Transverse colon (tissue), 4 donors: Measurements from ENCODE around the gene NT5C3B. TPM values are rescaled to one million over a fixed set of nuclear protein-coding genes. Genes with fewer than 3 reads are reported as not detected.

Source experiments
- DNase-seq: peaks from one replicate; pipeline ENCODE4 v3.0.0-alpha.2; 2019
- H3K27ac ChIP-seq, 4 donors: fragments of 200-600 bp; sonication (generic); 2 replicates each; pipeline ENCODE4 v1.5.1; 2016 to 2018; ENCODE audit warnings: inconsistent platforms in 4 of 4
- H3K27me3 ChIP-seq: fragments of 200-600 bp; sonication (generic); 2 replicates; pipeline ENCODE4 v1.5.1; 2017; ENCODE audit warnings: inconsistent platforms
- H3K36me3 ChIP-seq, 4 donors: fragments of 200-600 bp; sonication (generic); 2 replicates each; pipeline ENCODE4 v1.5.1; 2017 to 2019; ENCODE audit warnings: inconsistent platforms in 4 of 4
- H3K4me1 ChIP-seq, 4 donors: fragments of 200-600 bp; sonication (generic); 2 replicates each; pipeline ENCODE4 v1.5.1; 2017 to 2020; ENCODE audit warnings: inconsistent platforms in 4 of 4
- H3K4me3 ChIP-seq, 4 donors: fragments of 200-600 bp; sonication (generic); 1 replicate in 1 of 4; 2 replicates in 3 of 4; pipeline versions ENCODE4 v1.5.1 to v1.6.1; 2017 to 2019; ENCODE audit warnings: inconsistent platforms in 4 of 4
- H3K9me3 ChIP-seq, 2 donors: fragments of 200-600 bp; sonication (generic); 2 replicates each; pipeline ENCODE4 v1.5.1; 2017 to 2019; ENCODE audit warnings: inconsistent platforms in 2 of 2
- EP300 ChIP-seq: sonication (generic); formaldehyde crosslinking; IDR thresholded peaks from one replicate; pipeline ENCODE4 v1.6.1; 2017; ENCODE audit warnings: antibody characterized with exemption, low read depth
- POLR2A ChIP-seq: fragments of 450-650 bp; IDR thresholded peaks from one replicate; pipeline ENCODE4 v1.6.1; 2016; ENCODE audit warnings: antibody characterized with exemption, mild to moderate bottlenecking, moderate library complexity
- POLR2AphosphoS5 ChIP-seq, 3 donors: sonication (generic); formaldehyde crosslinking; IDR thresholded peaks; one replicate each; pipeline ENCODE4 v1.6.1; 2016; ENCODE audit warnings: antibody characterized with exemption in 3 of 3
- WGBS, 2 donors: methylation state at CpG; one replicate each; pipeline ENCODE4 v1.1.5; 2018; ENCODE audit warnings: low coverage in 1 of 2; 5-methylcytosine and 5-hydroxymethylcytosine counted together
- in situ Hi-C, 4 donors: fragments of 200-750 bp; cut with MboI; loops; one replicate each; pipeline versions ENCODE4 v1.15.0 to v1.15.1; 2017; ENCODE audit warnings: low sequenced_read_pairs in 3 of 4, low pct_ligation_motif_present in 1 of 4, low pct_unique_long_range_greater_than_20kb in 1 of 4
- intact Hi-C: fragments of 100-400 bp; cut with DNase I; formaldehyde crosslinking; loops from one replicate; pipeline ENCODE4 v1.15.1; 2023; ENCODE audit warnings: low total_unique reads
- total RNA-seq, 4 donors: library from RNA; depleted of rRNA; stranded (reverse); fragments of >200 nt; gene quantifications; one replicate each; pipeline ENCODE4 v1.1.0, GENCODE V29; 2016
- TF ChIP-seq, protein P1 (sequence below), 5 experiments: fragments of 200-600 bp in 3 of 5; fragments of 450-650 bp in 2 of 5; sonication (generic) in 3 of 5; IDR thresholded peaks; 1 replicate in 2 of 5; 2 replicates in 3 of 5; pipeline ENCODE4 v1.5.1; 2016 to 2017; ENCODE audit warnings: antibody characterized with exemption in 5 of 5, inconsistent platforms in 3 of 5, mild to moderate bottlenecking in 2 of 5, moderate library complexity in 1 of 5

The NT5C3B gene
- total RNA-seq, 4 donors from 2014 or later, result 10.0 to 30.8 (median 24.6) TPM

DNA sequence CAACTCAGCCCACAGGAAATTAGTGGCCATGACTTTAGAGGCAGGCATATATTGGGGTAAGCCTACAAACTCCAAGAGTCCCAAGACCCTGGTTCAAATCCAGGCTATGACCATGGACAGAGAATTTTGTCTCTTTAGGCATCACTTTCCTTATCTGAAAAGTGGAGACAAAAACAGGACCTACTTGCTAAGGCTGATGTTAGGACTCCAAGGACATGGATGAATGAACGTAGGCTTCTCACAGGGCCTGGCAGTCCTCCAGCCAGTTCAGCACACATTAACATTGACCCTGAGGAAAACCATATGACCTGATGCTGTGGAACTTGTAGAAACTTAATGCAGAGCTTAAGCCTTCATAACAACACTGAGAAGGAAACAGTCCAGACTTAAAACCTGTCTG, 21.8 kb downstream of the NT5C3B start:
- no peaks in the 10 kb centered on the region for H3K9me3 ChIP-seq
- H3K27ac ChIP-seq, result no peak overlapping the region
- intact Hi-C loops (no loop called here), in situ Hi-C loops (no loop called here)
- TF ChIP-seq EP300, result no peak
- TF ChIP-seq POLR2A, result no peak
- TF ChIP-seq, protein P1, sequence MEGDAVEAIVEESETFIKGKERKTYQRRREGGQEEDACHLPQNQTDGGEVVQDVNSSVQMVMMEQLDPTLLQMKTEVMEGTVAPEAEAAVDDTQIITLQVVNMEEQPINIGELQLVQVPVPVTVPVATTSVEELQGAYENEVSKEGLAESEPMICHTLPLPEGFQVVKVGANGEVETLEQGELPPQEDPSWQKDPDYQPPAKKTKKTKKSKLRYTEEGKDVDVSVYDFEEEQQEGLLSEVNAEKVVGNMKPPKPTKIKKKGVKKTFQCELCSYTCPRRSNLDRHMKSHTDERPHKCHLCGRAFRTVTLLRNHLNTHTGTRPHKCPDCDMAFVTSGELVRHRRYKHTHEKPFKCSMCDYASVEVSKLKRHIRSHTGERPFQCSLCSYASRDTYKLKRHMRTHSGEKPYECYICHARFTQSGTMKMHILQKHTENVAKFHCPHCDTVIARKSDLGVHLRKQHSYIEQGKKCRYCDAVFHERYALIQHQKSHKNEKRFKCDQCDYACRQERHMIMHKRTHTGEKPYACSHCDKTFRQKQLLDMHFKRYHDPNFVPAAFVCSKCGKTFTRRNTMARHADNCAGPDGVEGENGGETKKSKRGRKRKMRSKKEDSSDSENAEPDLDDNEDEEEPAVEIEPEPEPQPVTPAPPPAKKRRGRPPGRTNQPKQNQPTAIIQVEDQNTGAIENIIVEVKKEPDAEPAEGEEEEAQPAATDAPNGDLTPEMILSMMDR (IDR thresholded peaks at IDR 0.05), result no peak
- TF ChIP-seq POLR2AphosphoS5 (IDR thresholded peaks at IDR 0.05), result no peak
- H3K4me3 ChIP-seq, result no peak overlapping the region
- H3K4me1 ChIP-seq, result peaks cover 6 to 38% (median 25%) of the 10 kb centered on the region in 4 donors
- no peak for DNase-seq
- no peaks in the 10 kb centered on the region for H3K36me3 ChIP-seq
- H3K27me3 ChIP-seq, result no peaks in the 10 kb centered on the region
- WGBS, 2 donors, result 73% methylated on average over 1 of the region's 1 CpG; no CpG with 5 or more reads in 1 of the 2 donors

DNA sequence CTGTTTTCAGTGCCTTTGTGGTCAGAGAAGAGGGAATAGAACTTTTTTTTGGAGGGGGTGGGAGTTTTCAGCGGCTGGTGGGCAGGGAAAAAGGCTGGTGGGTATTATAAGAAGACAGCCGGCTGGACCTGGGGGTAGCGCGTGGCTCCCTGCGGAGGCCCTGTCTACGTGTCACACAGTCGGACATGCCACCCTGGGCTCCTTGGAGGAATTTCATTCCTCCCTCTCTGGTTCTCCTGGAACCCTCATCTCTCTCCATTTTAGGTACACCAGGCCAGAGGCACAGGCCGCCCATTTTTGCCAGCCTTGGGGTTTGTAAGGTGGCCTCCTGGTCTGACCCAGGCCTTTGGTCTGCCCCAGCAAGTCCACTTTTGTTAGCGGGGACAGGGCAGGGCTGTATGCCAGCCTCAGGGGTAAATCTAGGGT, 22.3 kb downstream of the NT5C3B start:
- peak overlapping the region in 1 of 4 donors; percentile 71 for H3K4me3 ChIP-seq

DNA sequence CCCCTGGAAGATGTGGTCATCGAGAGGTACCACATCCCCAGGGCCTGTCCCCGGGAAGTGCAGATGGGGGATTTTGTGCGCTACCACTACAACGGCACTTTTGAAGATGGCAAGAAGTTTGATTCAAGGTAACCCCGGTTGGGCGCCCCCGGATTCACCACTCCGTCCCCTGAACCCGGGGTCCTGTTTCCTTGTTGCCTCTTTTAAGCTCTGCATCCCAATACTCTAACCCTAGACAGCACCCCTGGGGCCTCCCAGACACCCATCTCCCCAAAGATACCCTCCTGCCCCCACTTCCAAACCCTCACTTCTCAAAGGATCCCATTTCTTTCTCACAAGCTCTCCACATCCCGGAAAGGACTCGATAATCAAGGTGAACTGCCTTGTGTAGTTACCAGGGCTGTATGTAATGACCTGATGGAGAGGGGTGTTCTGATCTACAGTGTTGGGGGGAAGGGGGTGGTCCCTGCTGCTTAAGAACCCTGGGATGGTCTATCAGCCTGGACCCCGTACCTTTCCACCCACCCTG, 22.8 kb downstream of the NT5C3B start:
- in situ Hi-C loops, result no loop called here
- Histone ChIP-seq H3K27ac (peak overlapping the region; percentile 78 to 89 (median 86)), H3K36me3 (no peaks in the 10 kb centered on the region), H3K9me3 (no peaks in the 10 kb centered on the region), H3K4me3 (peak overlapping the region; percentile 1 to 86 (median 64)), H3K27me3 (no peaks in the 10 kb centered on the region), H3K4me1 (peaks cover 6 to 38% (median 25%) of the 10 kb centered on the region in 4 donors)
- DNase-seq, result no peak
- TF ChIP-seq, protein P1 (IDR thresholded peaks at IDR 0.05), result no peak
- TF ChIP-seq POLR2A (no peak), POLR2AphosphoS5 (IDR thresholded peaks at IDR 0.05) (no peak), EP300 (no peak)
- WGBS, 2 donors, result 40 to 100% methylated on average over 1 to 11 of the region's 12 CpGs
- intact Hi-C loops, result no loop called here

More for the DNA sequence above, 22.3 kb downstream of the NT5C3B start:
- no peaks in the 10 kb centered on the region for H3K27me3 ChIP-seq
- 70% methylated on average over 9 of the region's 9 CpGs; no CpG with 5 or more reads in 1 of the 2 donors for WGBS, 2 donors
- in situ Hi-C loops (no loop called here), intact Hi-C loops (no loop called here)
- peaks cover 6 to 38% (median 25%) of the 10 kb centered on the region in 4 donors for H3K4me1 ChIP-seq
- no peaks in the 10 kb centered on the region for H3K9me3 ChIP-seq
- no peaks in the 10 kb centered on the region for H3K36me3 ChIP-seq
- DNase-seq, result no peak
- peak overlapping the region; percentile 78 to 89 (median 86) for H3K27ac ChIP-seq
- TF ChIP-seq POLR2A (no peak), EP300 (no peak)
- TF ChIP-seq, protein P1 (IDR thresholded peaks at IDR 0.05), result no peak

DNA sequence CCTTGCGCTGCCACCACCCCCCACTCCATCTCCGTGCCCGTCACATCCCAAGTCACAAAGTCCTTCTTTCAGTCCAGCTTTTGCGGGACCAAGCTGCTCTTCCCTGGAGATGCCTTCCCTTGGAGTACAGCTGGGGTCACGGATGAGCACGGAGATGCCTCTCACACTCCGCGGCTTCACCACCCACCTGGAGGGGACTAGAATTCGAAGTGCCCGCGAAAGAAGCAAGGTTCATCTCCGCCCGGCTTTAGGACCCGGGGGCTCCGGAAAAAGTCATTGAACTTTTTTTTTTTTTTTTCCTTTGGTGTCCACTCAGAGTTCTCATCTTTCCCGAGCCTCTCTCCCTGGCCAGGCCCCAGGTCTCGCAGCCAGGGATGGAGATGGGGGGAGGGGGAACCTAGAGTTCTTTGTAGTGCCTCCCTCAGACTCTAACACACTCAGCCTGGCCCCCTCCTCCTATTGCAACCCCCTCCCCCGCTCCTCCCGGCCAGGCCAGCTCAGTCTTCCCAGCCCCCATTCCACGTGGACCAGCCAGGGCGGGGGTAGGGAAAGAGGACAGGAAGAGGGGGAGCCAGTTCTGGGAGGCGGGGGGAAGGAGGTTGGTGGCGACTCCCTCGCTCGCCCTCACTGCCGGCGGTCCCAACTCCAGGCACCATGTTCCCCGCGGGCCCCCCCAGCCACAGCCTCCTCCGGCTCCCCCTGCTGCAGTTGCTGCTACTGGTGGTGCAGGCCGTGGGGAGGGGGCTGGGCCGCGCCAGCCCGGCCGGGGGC, 23.5 kb downstream of the NT5C3B start, which contains the start of gene FKBP10:
Gene FKBP10, plus strand, starts transcription at position 624 of the 771 bp plus-strand sequence. Its CDS starts 31 bp downstream, at position 655.
- WGBS, 2 donors, result 12 to 20% methylated on average over 5 to 34 of the region's 35 CpGs
- Histone ChIP-seq H3K4me1 (peaks cover 7 to 43% (median 29%) of the 10 kb centered on the region in 4 donors), H3K27ac (peak within 1 kb of the TSS; percentile 78 to 89 (median 86)), H3K36me3 (no peaks in the 10 kb centered on the region), H3K9me3 (no peaks in the 10 kb centered on the region), H3K27me3 (no peaks in the 10 kb centered on the region), H3K4me3 (peak within 1 kb of the TSS; percentile 38 to 86 (median 64))
- TF ChIP-seq POLR2AphosphoS5 (IDR thresholded peaks at IDR 0.05) (no peak), POLR2A (no peak), EP300 (no peak)
- TF ChIP-seq, protein P1 (IDR thresholded peaks at IDR 0.05), result no peak
- in situ Hi-C loops, result no loop called here
- intact Hi-C loops, result no loop called here
- DNase-seq, result peak; percentile 56
